Measurements from ENCODE around the gene THBD.

THBD gene

DNA sequence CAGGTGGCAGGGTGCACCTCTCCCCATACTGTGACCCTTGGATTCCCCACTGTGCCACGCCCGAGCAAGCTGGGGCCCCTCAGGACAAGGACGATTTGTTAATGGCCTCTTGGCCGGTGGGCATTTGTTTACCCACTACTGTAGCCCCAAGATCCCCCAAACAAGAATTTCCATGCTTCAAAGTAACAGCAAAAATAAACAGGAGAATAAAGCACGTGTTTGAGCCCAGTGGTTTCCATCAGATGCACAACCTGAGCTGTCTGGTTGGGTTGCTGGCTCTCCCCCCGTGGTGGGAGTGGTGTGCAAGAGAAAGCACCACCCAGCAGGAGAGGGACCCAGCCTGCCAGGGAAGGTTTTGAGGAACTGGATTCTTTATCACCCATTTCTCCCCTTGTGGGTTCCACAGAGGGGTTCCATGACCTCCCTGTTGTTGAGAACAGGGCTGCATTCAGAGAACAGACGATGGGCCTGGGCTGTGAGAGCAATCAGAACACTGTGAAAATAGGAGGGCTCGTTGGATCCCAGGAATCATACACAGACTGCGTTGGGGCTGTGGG is 31.9 kb upstream of the THBD start:
- Histone ChIP-seq H3K36me3 (ENCODE audit: insufficient read depth, low read length) (no peaks in the 10 kb centered on the region), H3K9ac (ENCODE audit: insufficient read length) (no peak overlapping the region), H3K27ac (no peak overlapping the region), H3K4me3 (no peak overlapping the region), H3K9me3 (ENCODE audit: low read depth, low read length) (no peaks in the 10 kb centered on the region)
- TF ChIP-seq EZH2 (IDR thresholded peaks at IDR 0.05): no peak
- TF ChIP-seq POLR2AphosphoS5 (IDR thresholded peaks at IDR 0.05; ENCODE audit: borderline replicate concordance, low read depth, low read length): no peak
- no peak for TF ChIP-seq FOXP2 (optimal IDR thresholded peaks at IDR 0.05; ENCODE audit: control extremely low read depth, extremely low read length, insufficient read depth)
- no peak for DNase-seq (ENCODE audit: low read depth, low spot score)

GRCh38 chr20:23080521-23080920 is 31.0 kb upstream of the THBD start:
- no peak for DNase-seq (ENCODE audit: low read depth, low spot score)
- H3K9me3 ChIP-seq (ENCODE audit: low read depth, low read length): no peaks in the 10 kb centered on the region
- H3K9ac ChIP-seq (ENCODE audit: insufficient read length): no peak overlapping the region
- TF ChIP-seq POLR2AphosphoS5 (IDR thresholded peaks at IDR 0.05; ENCODE audit: borderline replicate concordance, low read depth, low read length) (no peak), EZH2 (IDR thresholded peaks at IDR 0.05) (no peak), FOXP2 (optimal IDR thresholded peaks at IDR 0.05; ENCODE audit: control extremely low read depth, extremely low read length, insufficient read depth) (no peak)
- no peak overlapping the region for H3K4me3 ChIP-seq
- H3K36me3 ChIP-seq (ENCODE audit: insufficient read depth, low read length): no peaks in the 10 kb centered on the region
- no peak overlapping the region for H3K27ac ChIP-seq

DNA sequence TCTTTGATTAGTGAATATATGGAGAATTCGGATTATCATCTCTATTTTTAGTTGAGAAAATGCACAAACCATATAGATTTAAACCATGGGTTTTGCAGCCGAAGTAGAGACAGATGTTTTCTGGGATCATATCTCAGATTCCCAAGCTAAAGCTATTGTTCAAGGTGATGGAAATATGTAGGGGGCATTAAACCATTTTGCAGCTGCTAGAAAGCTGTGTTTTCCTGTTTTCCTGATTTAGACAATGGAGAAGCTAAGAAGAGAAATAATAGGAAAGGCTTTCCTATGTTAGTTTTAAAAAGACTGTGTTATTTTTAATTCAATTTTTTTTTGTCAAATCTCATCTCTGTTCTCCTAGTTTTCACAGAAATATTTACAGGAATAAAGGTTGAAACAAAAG is 30.5 kb upstream of the THBD start:
- H3K4me3 ChIP-seq: no peak overlapping the region
- H3K27ac ChIP-seq: no peak overlapping the region
- no peak for DNase-seq (ENCODE audit: low read depth, low spot score)
- TF ChIP-seq POLR2AphosphoS5 (IDR thresholded peaks at IDR 0.05; ENCODE audit: borderline replicate concordance, low read depth, low read length) (no peak), EZH2 (IDR thresholded peaks at IDR 0.05) (no peak)
- no peaks in the 10 kb centered on the region for H3K36me3 ChIP-seq (ENCODE audit: insufficient read depth, low read length)
- H3K9me3 ChIP-seq (ENCODE audit: low read depth, low read length): no peaks in the 10 kb centered on the region
- H3K9ac ChIP-seq (ENCODE audit: insufficient read length): no peak overlapping the region

DNA sequence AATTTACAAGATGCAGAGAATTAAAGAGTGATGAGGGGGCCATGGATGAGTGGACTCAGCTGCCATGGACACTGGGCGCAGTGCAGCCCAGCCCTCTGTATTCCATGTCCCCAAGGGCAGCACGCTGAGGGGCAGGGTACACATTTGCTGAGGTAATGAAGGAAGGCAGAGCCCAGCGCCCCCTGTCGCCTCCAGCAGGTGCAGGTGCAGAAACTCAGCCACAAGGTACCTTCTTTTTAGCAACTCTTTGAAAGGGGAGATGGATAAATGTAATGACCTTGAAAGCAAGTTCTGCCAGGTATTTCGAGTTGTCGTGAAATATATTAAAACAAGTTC is 29.5 kb upstream of the THBD start:
- DNase-seq (ENCODE audit: low read depth, low spot score): no peak
- no peak for TF ChIP-seq POLR2AphosphoS5 (IDR thresholded peaks at IDR 0.05; ENCODE audit: borderline replicate concordance, low read depth, low read length)
- TF ChIP-seq EZH2 (IDR thresholded peaks at IDR 0.05): no peak
- TF ChIP-seq FOXP2 (optimal IDR thresholded peaks at IDR 0.05; ENCODE audit: control extremely low read depth, extremely low read length, insufficient read depth): no peak
- no peak overlapping the region for H3K4me3 ChIP-seq

DNA sequence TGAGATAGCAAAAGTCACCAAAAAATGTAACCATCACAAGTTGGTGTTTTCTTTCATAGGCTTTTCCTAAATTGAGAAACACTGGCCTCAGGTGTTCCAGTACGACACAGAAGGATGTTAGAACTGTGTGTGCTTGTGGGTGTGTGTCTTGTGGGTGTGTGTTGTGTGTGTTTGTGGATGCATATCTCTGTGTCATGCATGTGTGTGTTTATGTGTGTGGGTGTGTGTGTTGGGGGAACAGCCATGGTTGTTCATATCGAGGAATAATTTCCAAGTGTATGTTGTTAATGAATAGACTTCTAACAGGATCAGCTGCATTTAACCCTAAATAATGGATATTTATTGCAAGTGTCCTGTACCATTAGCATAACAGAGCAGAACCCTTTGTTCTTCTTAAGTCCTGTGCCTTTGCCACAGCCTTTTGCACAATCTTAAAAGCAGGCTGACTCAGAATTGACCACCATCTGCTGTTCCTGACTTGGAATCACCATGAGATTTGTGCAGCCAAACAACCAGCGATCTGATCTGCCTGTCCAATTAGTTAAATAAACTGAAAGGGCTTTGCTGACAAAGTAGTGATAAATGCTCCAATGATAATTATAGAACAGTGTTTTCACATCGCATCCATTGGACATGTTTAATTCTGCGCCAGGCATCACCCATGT is 29.0 kb upstream of the THBD start:
- no peak overlapping the region for H3K9ac ChIP-seq (ENCODE audit: insufficient read length)
- no peaks in the 10 kb centered on the region for H3K9me3 ChIP-seq (ENCODE audit: low read depth, low read length)
- DNase-seq (ENCODE audit: low read depth, low spot score): no peak
- no peak overlapping the region for H3K4me3 ChIP-seq
- H3K27ac ChIP-seq: no peak overlapping the region
- no peak for TF ChIP-seq POLR2AphosphoS5 (IDR thresholded peaks at IDR 0.05; ENCODE audit: borderline replicate concordance, low read depth, low read length)
- no peak for TF ChIP-seq FOXP2 (optimal IDR thresholded peaks at IDR 0.05; ENCODE audit: control extremely low read depth, extremely low read length, insufficient read depth)
- no peak for TF ChIP-seq EZH2 (IDR thresholded peaks at IDR 0.05)
- H3K36me3 ChIP-seq (ENCODE audit: insufficient read depth, low read length): no peaks in the 10 kb centered on the region

More for the DNA sequence above, 29.5 kb upstream of the THBD start:
- no peaks in the 10 kb centered on the region for H3K9me3 ChIP-seq (ENCODE audit: low read depth, low read length)
- H3K9ac ChIP-seq (ENCODE audit: insufficient read length): no peak overlapping the region
- no peak overlapping the region for H3K27ac ChIP-seq
- no peaks in the 10 kb centered on the region for H3K36me3 ChIP-seq (ENCODE audit: insufficient read depth, low read length)

- Histone ChIP-seq H3K9me3 (ENCODE audit: low read depth, low read length) (no peaks in the 10 kb centered on the region), H3K4me3 (no peak overlapping the region), H3K36me3 (ENCODE audit: insufficient read depth, low read length) (no peaks in the 10 kb centered on the region), H3K9ac (ENCODE audit: insufficient read length) (no peak overlapping the region), H3K27ac (no peak overlapping the region)
- TF ChIP-seq FOXP2 (optimal IDR thresholded peaks at IDR 0.05; ENCODE audit: control extremely low read depth, extremely low read length, insufficient read depth): no peak
- TF ChIP-seq EZH2 (IDR thresholded peaks at IDR 0.05): no peak
- no peak for TF ChIP-seq POLR2AphosphoS5 (IDR thresholded peaks at IDR 0.05; ENCODE audit: borderline replicate concordance, low read depth, low read length)
- no peak for DNase-seq (ENCODE audit: low read depth, low spot score)
Observed at GRCh38 chr20:23077277-23077676, 27.8 kb upstream of the THBD start.

DNA sequence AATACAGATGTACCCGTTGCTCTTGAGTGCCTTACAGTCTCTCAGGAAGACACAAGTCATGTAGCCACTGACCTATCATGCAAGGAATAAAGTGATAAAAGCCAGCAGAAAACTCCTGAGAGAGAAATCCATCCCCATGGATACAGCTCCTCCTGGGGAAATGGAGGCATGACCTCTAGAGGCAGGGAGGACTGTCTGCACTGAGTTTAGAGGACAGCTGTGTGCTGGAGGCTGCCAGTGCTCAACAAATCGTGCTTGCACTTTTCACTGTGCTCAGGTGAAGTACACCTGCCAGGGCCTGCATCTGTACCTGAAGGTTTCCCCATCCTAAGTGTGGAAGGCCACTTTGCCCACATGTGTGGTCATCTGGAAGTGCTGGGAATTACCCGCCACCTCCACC is 24.6 kb upstream of the THBD start:
- Histone ChIP-seq H3K27ac (no peak overlapping the region), H3K4me3 (no peak overlapping the region), H3K36me3 (ENCODE audit: insufficient read depth, low read length) (no peaks in the 10 kb centered on the region), H3K9me3 (ENCODE audit: low read depth, low read length) (no peaks in the 10 kb centered on the region), H3K9ac (ENCODE audit: insufficient read length) (no peak overlapping the region)
- DNase-seq (ENCODE audit: low read depth, low spot score): no peak
- no peak for TF ChIP-seq POLR2AphosphoS5 (IDR thresholded peaks at IDR 0.05; ENCODE audit: borderline replicate concordance, low read depth, low read length)
- no peak for TF ChIP-seq FOXP2 (optimal IDR thresholded peaks at IDR 0.05; ENCODE audit: control extremely low read depth, extremely low read length, insufficient read depth)

- no peak overlapping the region for H3K27ac ChIP-seq
- no peak for TF ChIP-seq POLR2AphosphoS5 (IDR thresholded peaks at IDR 0.05; ENCODE audit: borderline replicate concordance, low read depth, low read length)
- no peak for TF ChIP-seq FOXP2 (optimal IDR thresholded peaks at IDR 0.05; ENCODE audit: control extremely low read depth, extremely low read length, insufficient read depth)
- no peak for TF ChIP-seq EZH2 (IDR thresholded peaks at IDR 0.05)
- H3K9ac ChIP-seq (ENCODE audit: insufficient read length): no peak overlapping the region
- H3K9me3 ChIP-seq (ENCODE audit: low read depth, low read length): no peaks in the 10 kb centered on the region
- no peaks in the 10 kb centered on the region for H3K36me3 ChIP-seq (ENCODE audit: insufficient read depth, low read length)
- H3K4me3 ChIP-seq: no peak overlapping the region
- DNase-seq (ENCODE audit: low read depth, low spot score): no peak
Observed at GRCh38 chr20:23072892-23073586, 23.6 kb upstream of the THBD start.
